ENCODE results near the gene DKKL1.

DKKL1 gene

GRCh38 chr19:49337267-49338022, 26.2 kb upstream of the DKKL1 start:
- Histone ChIP-seq H3K4me3 (no peak overlapping the region), H3K27me3 (no peaks in the 10 kb centered on the region), H3K27ac (peak overlapping the region in 1 of 2 donors; percentile 85), H3K4me1 (peaks cover 0 to 30% (median 18%) of the 10 kb centered on the region in 4 donors), H3K9me3 (no peaks in the 10 kb centered on the region), H3K36me3 (peaks cover 13 to 31% (median 14%) of the 10 kb centered on the region in 3 donors)
- intact Hi-C loops (cut with DNase I; ENCODE audit: low total_unique reads): no loop called here
- no peak for TF ChIP-seq CTCF (IDR thresholded peaks at IDR 0.05)
- DNase-seq: no peak

GRCh38 chr19:49338023-49338677, 25.5 kb upstream of the DKKL1 start:
- DNase-seq: peak; percentile 22 to 67
- Histone ChIP-seq H3K36me3 (peaks cover 20 to 38% (median 21%) of the 10 kb centered on the region in 3 donors), H3K27ac (peak overlapping the region; percentile 85 to 96), H3K27me3 (no peaks in the 10 kb centered on the region), H3K4me3 (peak overlapping the region; percentile 52 to 77), H3K9me3 (no peaks in the 10 kb centered on the region), H3K4me1 (peaks cover 0 to 30% (median 18%) of the 10 kb centered on the region in 4 donors)
- intact Hi-C loops (cut with DNase I; ENCODE audit: low total_unique reads): no loop called here
- TF ChIP-seq CTCF (IDR thresholded peaks at IDR 0.05): no peak

- no peaks in the 10 kb centered on the region for H3K9me3 ChIP-seq
- no peak for TF ChIP-seq CTCF (IDR thresholded peaks at IDR 0.05)
- intact Hi-C loops (cut with DNase I; ENCODE audit: low total_unique reads): no loop called here
- no peaks in the 10 kb centered on the region for H3K27me3 ChIP-seq
- peak overlapping the region; percentile 52 to 77 for H3K4me3 ChIP-seq
- peak overlapping the region; percentile 85 to 96 for H3K27ac ChIP-seq
- DNase-seq: peak; percentile 58 to 90
- H3K36me3 ChIP-seq: peaks cover 27 to 45% (median 28%) of the 10 kb centered on the region in 3 donors
- peaks cover 0 to 30% (median 18%) of the 10 kb centered on the region in 4 donors for H3K4me1 ChIP-seq
Measured at GRCh38 chr19:49338691-49339300, 24.9 kb upstream of the DKKL1 start.

GRCh38 chr19:49339301-49340068, 24.2 kb upstream of the DKKL1 start:
- intact Hi-C loops (cut with DNase I; ENCODE audit: low total_unique reads): loop anchor here (10.0 kb wide), 1 partner anchor 75 kb away; no protein-coding TSS in a partner anchor
- peak overlapping the region; percentile 52 to 77 for H3K4me3 ChIP-seq
- H3K4me1 ChIP-seq: peaks cover 0 to 30% (median 18%) of the 10 kb centered on the region in 4 donors
- no peaks in the 10 kb centered on the region for H3K9me3 ChIP-seq
- no peaks in the 10 kb centered on the region for H3K27me3 ChIP-seq
- peak; percentile 91 to 97 for DNase-seq
- TF ChIP-seq CTCF (IDR thresholded peaks at IDR 0.05): no peak
- peaks cover 32 to 52% (median 34%) of the 10 kb centered on the region in 3 donors for H3K36me3 ChIP-seq
- peak overlapping the region; percentile 85 to 96 for H3K27ac ChIP-seq

All from tibial artery (tissue), 4 donors.